Calu3 (cell line): Measurements from ENCODE around the gene NUDT1. TPM values are rescaled to one million over a fixed set of nuclear protein-coding genes. Genes with fewer than 3 reads are reported as not detected.

Experiments
- BruUV-seq: library from RNA; stranded (reverse); fragments of 400-500 nt; replicated peaks from 2 replicates; lab custom pipeline; 2021; lab: Mats Ljungman, UMichigan
- CTCF ChIA-PET: fragments of 300-600 bp; sonication (Branson Sonifier 250); formaldehyde crosslinking; loops from one replicate; lab custom pipeline; 2022; ENCODE audit warnings: antibody characterized with exemption; lab: Charles Lee
- DNase-seq: peaks from one replicate; pipeline ENCODE4 v3.0.0; 2022
- H3K27ac Mint-ChIP-seq: one replicate; pipeline ENCODE4 v1.8.0; 2022; ENCODE audit warnings: mixed read lengths; ENCODE audit not compliant: unreplicated experiment
- H3K27me3 Mint-ChIP-seq: one replicate; pipeline ENCODE4 v1.8.0; 2022; ENCODE audit warnings: mixed read lengths; ENCODE audit not compliant: unreplicated experiment
- H3K36me3 Mint-ChIP-seq: one replicate; pipeline ENCODE4 v1.8.0; 2022; ENCODE audit warnings: mild to moderate bottlenecking, moderate library complexity, mixed read lengths; ENCODE audit not compliant: insufficient read depth, unreplicated experiment
- H3K4me1 Mint-ChIP-seq: one replicate; pipeline ENCODE4 v1.8.0; 2022; ENCODE audit warnings: mild to moderate bottlenecking, low read depth, mixed read lengths; ENCODE audit not compliant: unreplicated experiment
- H3K4me3 Mint-ChIP-seq: one replicate; pipeline ENCODE4 v1.8.0; 2022; ENCODE audit warnings: mild to moderate bottlenecking, low read depth, moderate library complexity, mixed read lengths; ENCODE audit not compliant: unreplicated experiment
- H3K9me3 Mint-ChIP-seq: one replicate; pipeline ENCODE4 v1.8.0; 2022; ENCODE audit warnings: low read depth, mixed read lengths; ENCODE audit not compliant: unreplicated experiment
- intact Hi-C: fragments of 100-400 bp; cut with micrococcal nuclease; formaldehyde crosslinking; loops from one replicate; pipeline ENCODE4 v1.10.0; 2022; ENCODE audit not compliant: unreplicated experiment
- total RNA-seq: library from RNA; stranded (reverse); gene quantifications from 2 replicates; pipeline ENCODE4 v1.2.3, GENCODE V29; 2022
- TF ChIP-seq, protein P1 (sequence below): fragments of 200-600 bp; IDR thresholded peaks from one replicate; pipeline ENCODE4 v1.8.0; 2022; ENCODE audit warnings: antibody characterized with exemption; ENCODE audit not compliant: unreplicated experiment

NUDT1 gene
- total RNA-seq, 1 experiment from 2014 or later, result 65.6 TPM

DNA sequence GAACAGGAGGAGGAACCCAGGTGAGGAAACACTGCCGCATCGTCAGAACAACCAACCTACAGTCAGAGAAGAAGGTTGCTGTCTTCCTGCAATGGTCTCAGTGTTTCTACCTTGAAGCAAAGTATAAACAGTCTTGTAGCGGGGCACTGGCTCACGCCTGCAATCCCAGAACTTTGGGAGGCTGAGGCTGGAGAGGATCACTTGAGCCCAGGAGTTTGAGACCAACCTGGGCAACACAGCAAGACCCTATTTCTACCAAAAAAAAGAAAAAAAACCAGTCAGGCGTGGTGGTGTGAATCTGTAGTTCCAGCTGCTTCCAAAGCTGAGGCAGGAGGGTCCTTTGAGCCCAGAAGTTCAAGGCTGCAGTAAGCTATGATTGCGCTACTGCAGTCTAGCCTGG, 48.9 kb downstream of the NUDT1 start:
- Mint-ChIP-seq H3K36me3 (no peaks in the 10 kb centered on the region), H3K9me3 (no peaks in the 10 kb centered on the region), H3K27ac (no peak overlapping the region), H3K4me3 (no peak overlapping the region), H3K27me3 (no peaks in the 10 kb centered on the region), H3K4me1 (no peaks in the 10 kb centered on the region)
- DNase-seq, result no peak
- no TSS peak for BruUV-seq
- CTCF ChIA-PET, result interaction anchor here (0.7 kb wide), 1 partner anchor 928 kb away, joined by 3 read pairs; no protein-coding TSS in a partner anchor
- TF ChIP-seq, protein P1, sequence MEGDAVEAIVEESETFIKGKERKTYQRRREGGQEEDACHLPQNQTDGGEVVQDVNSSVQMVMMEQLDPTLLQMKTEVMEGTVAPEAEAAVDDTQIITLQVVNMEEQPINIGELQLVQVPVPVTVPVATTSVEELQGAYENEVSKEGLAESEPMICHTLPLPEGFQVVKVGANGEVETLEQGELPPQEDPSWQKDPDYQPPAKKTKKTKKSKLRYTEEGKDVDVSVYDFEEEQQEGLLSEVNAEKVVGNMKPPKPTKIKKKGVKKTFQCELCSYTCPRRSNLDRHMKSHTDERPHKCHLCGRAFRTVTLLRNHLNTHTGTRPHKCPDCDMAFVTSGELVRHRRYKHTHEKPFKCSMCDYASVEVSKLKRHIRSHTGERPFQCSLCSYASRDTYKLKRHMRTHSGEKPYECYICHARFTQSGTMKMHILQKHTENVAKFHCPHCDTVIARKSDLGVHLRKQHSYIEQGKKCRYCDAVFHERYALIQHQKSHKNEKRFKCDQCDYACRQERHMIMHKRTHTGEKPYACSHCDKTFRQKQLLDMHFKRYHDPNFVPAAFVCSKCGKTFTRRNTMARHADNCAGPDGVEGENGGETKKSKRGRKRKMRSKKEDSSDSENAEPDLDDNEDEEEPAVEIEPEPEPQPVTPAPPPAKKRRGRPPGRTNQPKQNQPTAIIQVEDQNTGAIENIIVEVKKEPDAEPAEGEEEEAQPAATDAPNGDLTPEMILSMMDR, result no peak
- intact Hi-C loops, result no loop called here

DNA sequence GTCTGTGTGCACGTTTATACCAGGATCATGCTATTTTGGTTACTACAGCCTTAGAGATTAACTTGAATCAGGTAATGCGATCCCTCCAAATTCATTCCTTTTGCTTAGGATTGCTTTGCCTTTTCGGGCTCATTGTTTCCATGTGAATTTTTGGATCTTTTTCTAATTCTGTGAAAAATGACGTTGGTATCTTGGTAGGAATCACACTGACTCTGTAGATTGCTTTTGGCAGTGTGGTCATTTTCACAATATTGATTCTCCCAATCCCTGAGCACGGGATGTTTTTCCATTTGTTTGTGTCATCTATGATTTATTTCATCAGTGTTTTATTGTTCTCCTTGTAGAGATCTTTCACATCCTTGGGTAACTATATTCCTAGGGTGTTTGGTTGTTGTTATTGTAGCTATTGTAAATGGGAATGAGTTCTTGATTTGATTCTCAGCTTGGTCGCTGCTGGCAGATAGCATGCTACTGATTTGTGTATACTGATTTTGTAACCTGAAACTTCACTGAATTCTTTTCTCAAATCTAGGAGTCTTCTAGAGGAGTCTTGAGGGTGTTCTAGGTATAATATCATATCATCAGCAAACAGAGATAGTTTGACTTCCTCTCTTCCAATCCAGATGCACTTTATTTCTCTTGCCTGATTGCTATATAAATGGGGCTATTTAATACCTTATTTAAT, 54.1 kb downstream of the NUDT1 start:
- H3K27me3 Mint-ChIP-seq, result no peaks in the 10 kb centered on the region
- intact Hi-C loops, result no loop called here
- H3K36me3 Mint-ChIP-seq, result no peaks in the 10 kb centered on the region
- CTCF ChIA-PET, result no interaction called here
- no peaks in the 10 kb centered on the region for H3K9me3 Mint-ChIP-seq
- no peak overlapping the region for H3K27ac Mint-ChIP-seq
- TF ChIP-seq, protein P1, result no peak
- H3K4me3 Mint-ChIP-seq, result no peak overlapping the region
- no peak for DNase-seq
- H3K4me1 Mint-ChIP-seq, result no peaks in the 10 kb centered on the region
- BruUV-seq, result no TSS peak

DNA sequence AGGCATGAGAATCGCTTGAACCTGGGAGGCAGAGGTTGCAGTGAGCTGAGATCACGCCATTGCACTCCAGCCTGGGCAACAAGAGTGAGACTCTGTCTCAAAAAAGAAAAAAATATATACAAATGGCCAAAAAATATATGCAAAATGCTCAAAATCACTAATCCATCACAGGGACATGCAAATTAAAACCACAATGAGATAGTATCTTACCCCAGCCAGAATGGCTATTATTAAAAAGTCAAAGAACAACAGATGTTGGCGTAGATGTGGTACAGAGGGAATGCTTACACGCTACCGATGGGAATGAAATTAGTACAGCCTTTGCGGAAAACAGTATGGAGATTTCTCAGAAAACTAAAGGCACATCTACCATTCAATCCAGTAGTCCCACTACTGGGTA, 54.8 kb downstream of the NUDT1 start:
- TF ChIP-seq, protein P1, result no peak
- no peak for DNase-seq
- H3K4me1 Mint-ChIP-seq, result no peaks in the 10 kb centered on the region
- CTCF ChIA-PET, result no interaction called here
- H3K36me3 Mint-ChIP-seq, result no peaks in the 10 kb centered on the region
- H3K4me3 Mint-ChIP-seq, result no peak overlapping the region
- no peaks in the 10 kb centered on the region for H3K27me3 Mint-ChIP-seq
- H3K27ac Mint-ChIP-seq, result no peak overlapping the region
- no peaks in the 10 kb centered on the region for H3K9me3 Mint-ChIP-seq
- BruUV-seq, result no TSS peak
- intact Hi-C loops, result no loop called here

DNA sequence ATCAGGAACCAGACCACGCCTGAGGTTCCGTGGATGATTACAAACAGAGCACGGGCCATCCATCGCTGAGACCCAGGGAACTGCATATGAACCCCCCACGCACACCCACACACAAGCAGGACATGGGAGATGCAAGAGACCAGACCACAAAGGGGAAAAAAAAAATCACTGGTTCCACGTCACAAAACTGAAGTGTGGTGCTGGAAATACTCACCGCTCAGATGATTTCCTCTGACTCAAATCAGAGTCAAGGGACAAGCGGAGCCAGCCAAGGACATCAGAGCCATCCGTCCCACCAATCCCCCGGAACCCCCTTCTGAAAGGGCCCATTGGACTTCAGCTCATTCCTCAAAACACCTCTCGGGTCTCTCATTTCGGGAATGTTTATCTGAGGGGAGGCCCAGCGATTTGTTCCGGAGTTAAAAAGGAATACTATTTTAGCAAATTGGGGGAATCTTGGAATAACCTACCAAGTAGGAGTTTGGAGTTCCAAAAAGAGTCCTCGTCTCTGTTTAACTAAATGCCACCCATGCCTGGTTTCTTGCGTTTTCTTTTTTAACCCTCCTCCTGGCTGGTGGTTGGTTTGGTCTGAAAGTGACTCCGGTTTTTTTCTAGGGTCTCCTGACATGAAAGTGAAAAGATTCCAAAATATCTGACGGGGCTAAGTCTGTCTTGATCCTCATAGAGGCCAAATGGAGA, 57.3 kb downstream of the NUDT1 start:
- intact Hi-C loops, result no loop called here
- no peaks in the 10 kb centered on the region for H3K9me3 Mint-ChIP-seq
- H3K27ac Mint-ChIP-seq, result no peak overlapping the region
- H3K36me3 Mint-ChIP-seq, result peaks cover 3% of the 10 kb centered on the region
- no TSS peak for BruUV-seq
- no peaks in the 10 kb centered on the region for H3K4me1 Mint-ChIP-seq
- TF ChIP-seq, protein P1, result no peak
- DNase-seq, result no peak
- no peak overlapping the region for H3K4me3 Mint-ChIP-seq
- no peaks in the 10 kb centered on the region for H3K27me3 Mint-ChIP-seq
- CTCF ChIA-PET, result interaction anchor here (0.6 kb wide), 1 partner anchor 252 kb away, joined by 3 read pairs; no protein-coding TSS in a partner anchor
